ENCODE measurements around the gene TREH.
"Not testable (repeated sequence)": the region's sequence is repeated elsewhere in the genome, so short reads cannot be mapped to it uniquely, and the experiment has no call there.

Gene TREH

DNA sequence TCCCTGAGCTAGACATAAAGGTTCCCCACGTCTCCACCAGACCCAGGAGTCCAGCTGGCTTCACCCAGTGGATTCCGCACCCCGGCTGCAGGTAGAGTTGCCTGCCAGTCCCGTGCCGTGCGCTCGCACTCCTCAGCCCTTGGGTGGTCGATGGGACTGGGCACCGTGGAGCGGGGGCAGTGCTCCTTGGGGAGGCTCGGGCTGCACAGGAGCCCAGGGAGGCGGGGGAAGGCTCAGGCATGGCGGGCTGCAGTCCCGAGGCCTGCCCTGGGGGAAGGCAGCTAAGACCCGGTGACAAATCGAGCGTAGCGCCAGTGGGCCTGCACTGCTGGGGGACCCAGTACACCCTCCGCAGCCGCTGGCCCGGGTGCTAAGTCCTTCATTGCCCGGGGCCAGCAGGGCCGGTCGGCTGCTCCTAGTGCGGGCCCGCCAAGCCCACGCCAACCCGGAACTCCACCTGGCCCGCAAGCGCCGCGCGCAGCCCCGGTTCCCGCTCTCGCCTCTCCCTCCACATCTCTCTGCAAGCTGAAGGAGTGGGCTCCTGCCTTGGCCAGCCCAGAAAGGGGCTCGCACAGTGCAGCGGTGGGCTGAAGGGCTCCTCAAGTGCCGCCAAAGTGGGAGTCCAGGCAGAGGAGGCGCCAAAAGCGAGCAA lies 9.5 kb upstream of the TREH start:
- H3K4me3 Mint-ChIP-seq: no peak overlapping the region
- H3K27ac Mint-ChIP-seq: no peak overlapping the region
- no peaks in the 10 kb centered on the region for H3K9me3 Mint-ChIP-seq
- peaks cover 19% of the 10 kb centered on the region for H3K27me3 Mint-ChIP-seq (ENCODE audit: low read depth)
- no peaks in the 10 kb centered on the region for H3K36me3 Mint-ChIP-seq (ENCODE audit: low read depth)
- H3K4me1 Mint-ChIP-seq (ENCODE audit: low read depth): peaks cover 26% of the 10 kb centered on the region

DNA sequence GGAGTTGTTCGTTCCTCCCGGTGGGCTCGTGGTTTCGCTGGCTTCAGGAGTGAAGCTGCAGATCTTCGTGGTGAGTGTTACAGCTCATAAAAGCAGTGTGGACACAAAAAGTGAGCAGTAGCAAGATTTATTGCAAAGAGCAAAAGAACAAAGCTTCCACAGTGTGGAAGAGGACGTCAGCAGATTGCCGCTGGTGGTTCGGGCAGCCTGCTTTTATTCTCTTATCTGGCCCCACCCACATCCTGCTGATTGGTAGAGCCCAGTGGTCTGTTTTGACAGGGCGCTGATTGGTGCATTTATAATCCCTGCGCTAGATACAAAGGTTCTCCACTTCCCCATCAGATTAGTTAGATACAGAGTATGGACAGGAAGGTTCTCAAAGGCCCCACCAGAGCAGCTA lies 8.9 kb upstream of the TREH start:
- Mint-ChIP-seq H3K4me1 (ENCODE audit: low read depth) (peaks cover 24% of the 10 kb centered on the region), H3K27me3 (ENCODE audit: low read depth) (peaks cover 20% of the 10 kb centered on the region)
- not testable (repeated sequence) for H3K9me3 Mint-ChIP-seq; H3K27ac Mint-ChIP-seq; H3K36me3 Mint-ChIP-seq (ENCODE audit: low read depth); H3K4me3 Mint-ChIP-seq

GRCh38 chr11:118687906-118688305 lies 8.5 kb upstream of the TREH start:
- Mint-ChIP-seq H3K27me3 (ENCODE audit: low read depth) (peaks cover 20% of the 10 kb centered on the region), H3K36me3 (ENCODE audit: low read depth) (no peaks in the 10 kb centered on the region), H3K4me3 (no peak overlapping the region), H3K27ac (no peak overlapping the region), H3K9me3 (no peaks in the 10 kb centered on the region), H3K4me1 (ENCODE audit: low read depth) (peaks cover 23% of the 10 kb centered on the region)

DNA sequence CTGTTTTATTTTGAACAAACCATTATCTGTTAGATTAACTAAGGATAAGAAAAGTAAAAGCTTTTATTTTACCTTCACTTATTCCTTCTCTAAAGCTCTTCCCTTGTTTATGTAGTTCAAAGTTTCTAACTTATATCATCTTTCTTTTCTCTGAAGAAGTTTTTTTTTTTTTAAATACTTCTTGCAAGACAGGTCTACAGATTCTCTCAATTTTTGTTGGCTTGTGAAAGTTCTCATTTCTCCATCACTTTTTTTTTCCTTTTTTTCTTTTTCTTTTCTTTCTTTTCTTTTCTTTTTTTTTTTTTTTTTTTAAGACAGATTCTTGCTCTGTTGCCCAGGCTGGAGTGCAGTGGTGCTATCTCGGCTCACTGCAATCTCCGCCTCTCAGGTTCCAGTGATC lies 4.7 kb upstream of the TREH start:
- Mint-ChIP-seq H3K4me1 (ENCODE audit: low read depth) (peaks cover 5% of the 10 kb centered on the region), H3K9me3 (no peaks in the 10 kb centered on the region), H3K27ac (no peak overlapping the region), H3K27me3 (ENCODE audit: low read depth) (peaks cover 31% of the 10 kb centered on the region), H3K36me3 (ENCODE audit: low read depth) (no peaks in the 10 kb centered on the region), H3K4me3 (no peak overlapping the region)

DNA sequence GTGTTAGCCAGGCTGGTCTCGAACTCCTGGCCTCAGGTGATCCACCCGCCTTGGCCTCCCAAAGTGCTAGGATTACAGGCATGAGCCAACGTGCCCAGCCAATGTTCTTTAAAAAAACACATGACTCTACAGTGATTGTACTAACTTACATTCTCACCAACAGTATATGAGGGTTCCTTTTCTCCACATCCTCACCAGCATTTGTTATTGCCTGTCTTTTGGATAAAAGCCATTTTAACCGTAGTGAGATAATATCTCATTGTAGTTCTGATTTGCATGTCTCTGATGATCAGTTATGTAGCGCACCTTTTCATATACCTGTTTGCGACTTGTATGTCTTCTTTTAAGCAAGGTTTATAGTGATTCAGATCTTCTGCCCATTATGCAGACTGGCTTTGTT lies 3.5 kb upstream of the TREH start:
- not testable (repeated sequence) for H3K36me3 Mint-ChIP-seq (ENCODE audit: low read depth); H3K4me1 Mint-ChIP-seq (ENCODE audit: low read depth); H3K9me3 Mint-ChIP-seq; H3K27ac Mint-ChIP-seq; H3K4me3 Mint-ChIP-seq
- peaks cover 33% of the 10 kb centered on the region for H3K27me3 Mint-ChIP-seq (ENCODE audit: low read depth)

DNA sequence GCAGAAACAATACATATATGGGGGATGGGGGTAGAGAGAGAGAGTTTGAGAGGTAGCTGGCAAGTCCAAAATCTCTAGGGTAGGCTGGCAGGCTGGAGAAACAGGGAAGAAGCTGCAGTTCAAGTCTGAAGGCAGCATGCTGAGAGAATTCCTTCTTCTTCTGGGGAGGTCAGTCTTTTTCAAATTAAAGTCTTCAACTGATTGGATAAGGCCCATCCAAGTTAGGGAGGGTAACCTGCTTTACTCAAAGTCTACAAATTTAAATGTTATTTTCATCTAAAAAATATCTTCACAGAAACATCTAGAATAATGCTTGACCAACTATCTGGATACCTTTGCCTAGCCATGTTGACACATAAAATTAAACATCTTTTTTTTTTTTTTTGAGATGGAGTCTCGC lies 2.9 kb upstream of the TREH start:
- no peaks in the 10 kb centered on the region for H3K36me3 Mint-ChIP-seq (ENCODE audit: low read depth)
- H3K27ac Mint-ChIP-seq: no peak overlapping the region
- H3K27me3 Mint-ChIP-seq (ENCODE audit: low read depth): peaks cover 33% of the 10 kb centered on the region
- H3K4me3 Mint-ChIP-seq: no peak overlapping the region
- no peaks in the 10 kb centered on the region for H3K4me1 Mint-ChIP-seq (ENCODE audit: low read depth)
- no peaks in the 10 kb centered on the region for H3K9me3 Mint-ChIP-seq

DNA sequence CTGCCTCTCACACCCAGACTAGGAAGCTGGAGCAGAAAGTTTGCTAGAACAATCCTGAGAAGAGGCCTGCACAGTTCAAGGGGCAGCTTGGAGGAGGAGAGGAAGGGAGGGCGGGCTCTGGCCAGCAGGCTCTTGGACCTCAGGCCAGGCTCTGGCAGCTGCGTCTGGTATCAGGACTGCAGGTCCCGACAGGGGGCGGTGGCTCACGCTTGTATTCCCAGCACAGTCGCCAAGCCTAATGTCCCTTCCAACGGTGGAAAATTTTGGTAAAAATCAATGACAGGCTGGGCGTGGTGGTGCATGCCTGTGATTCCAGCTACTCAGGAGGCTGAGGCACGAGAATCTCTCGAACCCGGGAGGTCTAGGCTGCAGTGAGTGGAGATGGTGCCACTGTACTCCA lies 542 bp downstream of the TREH start:
- peaks cover 17% of the 10 kb centered on the region for H3K27me3 Mint-ChIP-seq (ENCODE audit: low read depth)
- not testable (repeated sequence) for H3K9me3 Mint-ChIP-seq; H3K27ac Mint-ChIP-seq; H3K4me1 Mint-ChIP-seq (ENCODE audit: low read depth); H3K4me3 Mint-ChIP-seq; H3K36me3 Mint-ChIP-seq (ENCODE audit: low read depth)

DNA sequence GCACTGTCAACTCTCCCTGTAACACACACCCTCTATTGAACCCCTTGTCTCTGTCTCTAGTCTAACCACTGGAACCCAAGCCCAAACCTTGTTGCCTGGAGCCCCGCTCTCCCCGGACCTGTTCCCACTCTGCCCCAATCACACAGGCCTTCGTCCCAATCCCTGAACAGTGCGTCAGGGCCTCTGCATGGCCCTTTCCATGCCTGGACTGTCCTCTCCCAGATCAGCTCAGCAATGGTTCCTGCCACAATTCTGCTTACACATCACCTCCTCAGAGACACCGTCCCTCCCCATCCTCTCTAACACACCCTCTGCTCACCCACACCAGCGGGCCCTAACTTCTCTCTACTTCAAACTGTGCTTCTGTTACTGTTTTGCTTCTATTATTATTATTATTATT lies 1.5 kb downstream of the TREH start:
- H3K9me3 Mint-ChIP-seq: no peaks in the 10 kb centered on the region
- no peaks in the 10 kb centered on the region for H3K36me3 Mint-ChIP-seq (ENCODE audit: low read depth)
- no peaks in the 10 kb centered on the region for H3K4me1 Mint-ChIP-seq (ENCODE audit: low read depth)
- peaks cover 13% of the 10 kb centered on the region for H3K27me3 Mint-ChIP-seq (ENCODE audit: low read depth)
- no peak overlapping the region for H3K4me3 Mint-ChIP-seq
- H3K27ac Mint-ChIP-seq: no peak overlapping the region

- Mint-ChIP-seq H3K4me3 (no peak overlapping the region), H3K9me3 (no peaks in the 10 kb centered on the region), H3K4me1 (ENCODE audit: low read depth) (no peaks in the 10 kb centered on the region), H3K27me3 (ENCODE audit: low read depth) (peaks cover 17% of the 10 kb centered on the region), H3K36me3 (ENCODE audit: low read depth) (no peaks in the 10 kb centered on the region), H3K27ac (no peak overlapping the region)
Observed at GRCh38 chr11:118674082-118674435, 5.4 kb downstream of the TREH start.

DNA sequence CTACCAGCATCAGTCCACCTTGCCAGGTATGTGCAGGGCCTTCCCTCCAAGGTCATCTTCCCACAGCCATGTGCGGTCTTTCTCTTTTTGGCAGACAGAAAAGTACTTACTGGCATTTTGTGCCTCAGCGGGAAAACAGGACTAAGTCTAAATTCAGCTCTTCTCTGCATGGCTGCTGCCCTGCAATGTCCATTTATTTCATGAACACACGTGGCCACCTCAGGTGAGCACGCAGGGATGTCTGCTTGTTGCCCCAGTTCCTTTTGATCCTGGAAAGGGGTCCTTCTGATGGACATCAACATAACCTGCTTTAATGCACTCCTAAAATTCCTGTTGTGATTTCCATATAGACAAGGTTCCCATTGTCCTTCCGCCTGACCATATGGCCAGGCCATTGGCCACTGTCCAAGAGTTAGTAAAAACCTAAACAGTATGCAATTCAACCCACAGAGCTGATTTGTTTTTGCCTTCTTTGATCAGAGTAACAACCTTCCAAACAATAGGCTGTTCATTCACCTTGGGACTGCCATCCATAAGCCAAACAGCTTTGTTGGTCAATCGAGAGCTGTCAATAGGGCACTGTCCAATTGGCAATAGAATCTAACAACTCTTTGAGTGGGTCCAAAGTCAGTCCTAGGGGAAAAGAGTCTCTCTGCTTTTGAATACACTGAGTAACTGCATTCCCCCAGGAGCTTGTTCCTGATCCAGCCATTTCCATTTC lies 5.9 kb downstream of the TREH start:
- Mint-ChIP-seq H3K9me3 (no peaks in the 10 kb centered on the region), H3K27me3 (ENCODE audit: low read depth) (peaks cover 17% of the 10 kb centered on the region), H3K4me3 (no peak overlapping the region), H3K27ac (no peak overlapping the region), H3K36me3 (ENCODE audit: low read depth) (no peaks in the 10 kb centered on the region), H3K4me1 (ENCODE audit: low read depth) (no peaks in the 10 kb centered on the region)

- H3K4me1 Mint-ChIP-seq (ENCODE audit: low read depth): no peaks in the 10 kb centered on the region
- H3K9me3 Mint-ChIP-seq: no peaks in the 10 kb centered on the region
- no peaks in the 10 kb centered on the region for H3K36me3 Mint-ChIP-seq (ENCODE audit: low read depth)
- H3K4me3 Mint-ChIP-seq: no peak overlapping the region
- no peak overlapping the region for H3K27ac Mint-ChIP-seq
- peaks cover 17% of the 10 kb centered on the region for H3K27me3 Mint-ChIP-seq (ENCODE audit: low read depth)
Observed at GRCh38 chr11:118672846-118673245, 6.6 kb downstream of the TREH start.

DNA sequence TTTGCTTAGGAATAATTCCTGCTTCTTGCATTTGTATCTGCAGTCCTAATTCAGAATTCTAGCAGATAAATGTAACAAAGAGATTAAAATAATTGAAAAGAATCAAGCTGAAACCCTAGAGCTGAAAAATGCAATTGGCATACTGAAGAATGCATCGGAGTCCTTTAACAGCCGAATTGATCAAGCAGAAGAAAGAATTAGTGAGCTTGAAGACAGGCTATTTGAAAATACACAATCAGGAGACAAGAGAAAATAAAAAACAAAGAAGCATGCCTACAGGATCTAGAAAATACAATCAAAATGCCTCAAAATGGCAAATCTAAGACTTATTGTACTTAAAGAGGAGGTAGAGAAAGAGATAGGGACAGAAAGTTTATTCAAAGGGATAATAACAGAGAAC lies 8.2 kb downstream of the TREH start:
- Mint-ChIP-seq H3K27ac (no peak overlapping the region), H3K36me3 (ENCODE audit: low read depth) (no peaks in the 10 kb centered on the region), H3K4me3 (no peak overlapping the region), H3K9me3 (no peaks in the 10 kb centered on the region), H3K4me1 (ENCODE audit: low read depth) (no peaks in the 10 kb centered on the region), H3K27me3 (ENCODE audit: low read depth) (peaks cover 17% of the 10 kb centered on the region)

- no peak overlapping the region for H3K4me3 Mint-ChIP-seq
- no peaks in the 10 kb centered on the region for H3K9me3 Mint-ChIP-seq
- H3K36me3 Mint-ChIP-seq (ENCODE audit: low read depth): no peaks in the 10 kb centered on the region
- H3K4me1 Mint-ChIP-seq (ENCODE audit: low read depth): no peaks in the 10 kb centered on the region
- no peak overlapping the region for H3K27ac Mint-ChIP-seq
- peaks cover 17% of the 10 kb centered on the region for H3K27me3 Mint-ChIP-seq (ENCODE audit: low read depth)
Observed at GRCh38 chr11:118670063-118670462, 9.4 kb downstream of the TREH start.

- H3K27me3 Mint-ChIP-seq (ENCODE audit: low read depth): peaks cover 17% of the 10 kb centered on the region
- no peaks in the 10 kb centered on the region for H3K4me1 Mint-ChIP-seq (ENCODE audit: low read depth)
- no peaks in the 10 kb centered on the region for H3K36me3 Mint-ChIP-seq (ENCODE audit: low read depth)
- no peak overlapping the region for H3K27ac Mint-ChIP-seq
- H3K4me3 Mint-ChIP-seq: no peak overlapping the region
- H3K9me3 Mint-ChIP-seq: no peaks in the 10 kb centered on the region
Observed at GRCh38 chr11:118666371-118666770, 13.1 kb downstream of the TREH start.

DNA sequence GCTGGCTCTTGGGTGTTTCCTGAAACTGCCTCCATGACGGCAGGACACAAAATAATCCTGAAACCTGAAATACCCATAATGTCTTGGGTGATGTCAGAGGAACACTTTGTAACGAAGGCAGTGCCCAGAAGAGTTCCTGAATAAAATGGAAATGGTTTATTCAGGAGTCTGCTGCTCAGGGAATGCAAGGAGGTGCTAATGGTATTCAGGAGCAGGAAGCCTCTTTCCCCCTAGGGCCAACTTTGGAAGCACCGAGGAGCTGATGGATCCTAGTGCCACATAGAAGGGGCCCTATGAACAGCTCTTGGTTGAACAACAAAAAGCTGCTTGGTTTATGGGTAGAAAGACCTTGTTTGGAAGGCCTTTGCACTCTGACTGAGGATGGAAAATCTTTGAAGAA lies 15.5 kb downstream of the TREH start:
- Mint-ChIP-seq H3K36me3 (ENCODE audit: low read depth) (no peaks in the 10 kb centered on the region), H3K9me3 (no peaks in the 10 kb centered on the region), H3K27me3 (ENCODE audit: low read depth) (no peaks in the 10 kb centered on the region), H3K4me1 (ENCODE audit: low read depth) (no peaks in the 10 kb centered on the region), H3K27ac (no peak overlapping the region), H3K4me3 (no peak overlapping the region)

GRCh38 chr11:118663381-118663780 lies 16.1 kb downstream of the TREH start:
- H3K4me1 Mint-ChIP-seq (ENCODE audit: low read depth): no peaks in the 10 kb centered on the region
- H3K4me3 Mint-ChIP-seq: no peak overlapping the region
- no peaks in the 10 kb centered on the region for H3K36me3 Mint-ChIP-seq (ENCODE audit: low read depth)
- no peak overlapping the region for H3K27ac Mint-ChIP-seq
- no peaks in the 10 kb centered on the region for H3K27me3 Mint-ChIP-seq (ENCODE audit: low read depth)
- no peaks in the 10 kb centered on the region for H3K9me3 Mint-ChIP-seq

Measured in T-helper 1 cell treated with Interleukin-12 subunit alpha and Interleukin-12 subunit beta and Interleukin-4 antibody, amounts not matched to agents 30 μg/mL and 1 μg/mL, for 36 hours (primary cell).